Ishikawa (cell line): ENCODE measurements around the gene PRX.

ENCODE experiments used
- CREB1 ChIP-seq: IDR thresholded peaks from 2 replicates; pipeline ENCODE4 v1.6.1; 2012; ENCODE audit warnings: low read depth
- EP300 ChIP-seq: IDR thresholded peaks from 2 replicates; pipeline ENCODE4 v1.6.1; 2012; ENCODE audit warnings: borderline replicate concordance
- RAD21 ChIP-seq: IDR thresholded peaks from 2 replicates; pipeline ENCODE4 v1.6.1; 2012; ENCODE audit warnings: low read depth
- TCF12 ChIP-seq: IDR thresholded peaks from 2 replicates; pipeline ENCODE4 v1.6.1; 2012; ENCODE audit warnings: low read depth
- ZBTB7A ChIP-seq: IDR thresholded peaks from 2 replicates; pipeline ENCODE4 v1.6.1; 2012; ENCODE audit warnings: low read depth
- TF ChIP-seq, protein P1 (sequence below): IDR thresholded peaks from 2 replicates; pipeline ENCODE4 v1.6.1; 2012; ENCODE audit warnings: low read depth, mild to moderate bottlenecking

DNA sequence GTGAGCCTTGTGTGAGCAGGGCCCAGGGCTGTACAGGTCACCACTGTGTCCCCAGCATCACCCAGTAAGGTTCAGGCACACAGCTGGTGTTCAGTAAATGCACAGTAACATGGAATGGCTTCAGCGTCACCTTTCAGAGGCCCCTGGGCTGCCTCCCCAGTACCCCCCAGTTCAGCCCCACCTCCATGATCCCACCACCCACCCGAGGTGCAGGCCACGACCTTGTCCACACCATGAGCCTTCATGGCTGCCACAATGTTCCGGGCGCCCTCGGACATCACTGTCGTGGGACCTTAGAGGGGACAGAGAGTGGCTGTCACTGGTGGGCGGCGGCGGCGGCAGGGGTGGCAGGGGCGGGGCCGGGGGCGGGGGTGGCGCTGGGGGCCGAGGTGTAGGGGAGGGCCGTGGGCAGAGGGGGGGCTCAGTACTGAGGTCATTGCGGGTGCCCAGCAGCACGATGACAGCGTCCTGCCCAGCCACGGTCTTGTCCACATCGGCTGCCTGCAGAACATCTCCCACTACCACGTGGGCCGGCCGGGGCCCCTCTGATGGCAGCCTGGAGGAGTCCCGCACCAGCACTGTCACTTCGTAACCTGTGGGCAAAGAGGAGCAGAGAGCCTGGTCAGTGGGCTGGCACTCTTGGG lies 44.9 kb upstream of the PRX start:
- TF ChIP-seq, protein P1, sequence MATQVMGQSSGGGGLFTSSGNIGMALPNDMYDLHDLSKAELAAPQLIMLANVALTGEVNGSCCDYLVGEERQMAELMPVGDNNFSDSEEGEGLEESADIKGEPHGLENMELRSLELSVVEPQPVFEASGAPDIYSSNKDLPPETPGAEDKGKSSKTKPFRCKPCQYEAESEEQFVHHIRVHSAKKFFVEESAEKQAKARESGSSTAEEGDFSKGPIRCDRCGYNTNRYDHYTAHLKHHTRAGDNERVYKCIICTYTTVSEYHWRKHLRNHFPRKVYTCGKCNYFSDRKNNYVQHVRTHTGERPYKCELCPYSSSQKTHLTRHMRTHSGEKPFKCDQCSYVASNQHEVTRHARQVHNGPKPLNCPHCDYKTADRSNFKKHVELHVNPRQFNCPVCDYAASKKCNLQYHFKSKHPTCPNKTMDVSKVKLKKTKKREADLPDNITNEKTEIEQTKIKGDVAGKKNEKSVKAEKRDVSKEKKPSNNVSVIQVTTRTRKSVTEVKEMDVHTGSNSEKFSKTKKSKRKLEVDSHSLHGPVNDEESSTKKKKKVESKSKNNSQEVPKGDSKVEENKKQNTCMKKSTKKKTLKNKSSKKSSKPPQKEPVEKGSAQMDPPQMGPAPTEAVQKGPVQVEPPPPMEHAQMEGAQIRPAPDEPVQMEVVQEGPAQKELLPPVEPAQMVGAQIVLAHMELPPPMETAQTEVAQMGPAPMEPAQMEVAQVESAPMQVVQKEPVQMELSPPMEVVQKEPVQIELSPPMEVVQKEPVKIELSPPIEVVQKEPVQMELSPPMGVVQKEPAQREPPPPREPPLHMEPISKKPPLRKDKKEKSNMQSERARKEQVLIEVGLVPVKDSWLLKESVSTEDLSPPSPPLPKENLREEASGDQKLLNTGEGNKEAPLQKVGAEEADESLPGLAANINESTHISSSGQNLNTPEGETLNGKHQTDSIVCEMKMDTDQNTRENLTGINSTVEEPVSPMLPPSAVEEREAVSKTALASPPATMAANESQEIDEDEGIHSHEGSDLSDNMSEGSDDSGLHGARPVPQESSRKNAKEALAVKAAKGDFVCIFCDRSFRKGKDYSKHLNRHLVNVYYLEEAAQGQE: no peak
- TF ChIP-seq CREB1: no peak
- TF ChIP-seq EP300: no peak
- TF ChIP-seq ZBTB7A: no peak
- TF ChIP-seq RAD21: no peak
- TF ChIP-seq TCF12: no peak
